Measurements from ENCODE around the gene AMIGO3.
"Not testable (repeated sequence)": the region's sequence is repeated elsewhere in the genome, so short reads cannot be mapped to it uniquely, and the experiment has no call there.

The AMIGO3 gene

DNA sequence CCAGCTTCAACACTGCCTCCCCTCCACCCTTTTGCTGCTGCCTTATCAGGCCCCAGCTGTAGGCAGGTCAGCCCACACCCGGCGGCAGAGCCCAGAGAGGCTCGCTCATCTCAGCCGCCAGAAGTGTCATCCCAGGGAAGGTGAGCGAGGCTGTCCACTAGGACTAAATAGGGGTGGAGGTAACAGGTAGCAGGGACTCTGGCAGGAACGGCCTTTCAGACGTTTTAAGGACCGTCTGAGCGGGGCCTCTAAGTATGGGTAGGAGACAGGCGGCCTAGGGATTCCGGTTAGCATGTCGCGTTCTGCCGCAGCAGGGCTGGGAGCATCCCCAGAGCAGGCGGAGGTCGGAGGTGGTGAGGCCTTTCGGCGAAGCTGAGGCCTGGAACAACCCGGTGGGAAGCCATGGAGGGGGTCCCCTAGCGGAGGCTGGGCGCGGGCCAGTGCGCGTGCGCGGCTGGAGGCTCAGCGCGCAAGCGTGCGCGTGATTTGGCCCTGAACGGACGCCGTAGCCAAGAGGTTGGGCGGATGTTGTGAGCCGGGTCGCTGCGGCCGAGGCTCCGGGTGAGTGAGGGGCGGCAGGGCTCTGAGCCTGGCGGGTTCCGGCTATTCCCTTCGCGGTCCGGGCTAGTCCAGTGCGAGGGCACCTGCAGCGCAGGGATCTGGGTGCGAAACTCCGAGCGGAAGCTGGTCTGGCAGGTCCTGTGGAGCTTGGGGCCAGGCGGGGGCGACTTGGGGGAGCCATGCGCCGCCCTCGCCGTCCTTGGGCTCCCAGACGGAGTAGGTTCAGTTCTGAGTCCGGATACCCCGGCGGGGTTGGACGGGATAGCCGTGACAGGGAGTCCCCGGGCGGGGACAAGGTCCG lies 30.2 kb downstream of the AMIGO3 start, which contains the start of the genes MST1 and RNF123:
Gene MST1 (minus strand): TSS at position 429 of the 862 bp plus-strand sequence. CDS start 783 bp downstream, outside the sequence.
Gene RNF123 (plus strand): TSS at position 512 of the 862 bp plus-strand sequence. CDS start 1,609 bp downstream, outside the sequence.
- no peak for TF ChIP-seq ZNF274 (IDR thresholded peaks at IDR 0.05; ENCODE audit: low read depth, low read length)
- H3K4me3 ChIP-seq (ENCODE audit: low read length), result peak within 1 kb of the TSS; percentile 83

- H3K4me3 ChIP-seq (ENCODE audit: low read length), result peak overlapping the region; percentile 83; the same call in 1 of the 2 replicates
Measured at GRCh38 chr3:49688338-49689045, 31.0 kb downstream of the AMIGO3 start.

GRCh38 chr3:49687424-49687795 lies 32.1 kb downstream of the AMIGO3 start:
- H3K4me3 ChIP-seq (ENCODE audit: low read length), result not testable (repeated sequence)

- not testable (repeated sequence) for H3K4me3 ChIP-seq (ENCODE audit: low read length)
Measured at GRCh38 chr3:49686769-49687423, 32.6 kb downstream of the AMIGO3 start.

DNA sequence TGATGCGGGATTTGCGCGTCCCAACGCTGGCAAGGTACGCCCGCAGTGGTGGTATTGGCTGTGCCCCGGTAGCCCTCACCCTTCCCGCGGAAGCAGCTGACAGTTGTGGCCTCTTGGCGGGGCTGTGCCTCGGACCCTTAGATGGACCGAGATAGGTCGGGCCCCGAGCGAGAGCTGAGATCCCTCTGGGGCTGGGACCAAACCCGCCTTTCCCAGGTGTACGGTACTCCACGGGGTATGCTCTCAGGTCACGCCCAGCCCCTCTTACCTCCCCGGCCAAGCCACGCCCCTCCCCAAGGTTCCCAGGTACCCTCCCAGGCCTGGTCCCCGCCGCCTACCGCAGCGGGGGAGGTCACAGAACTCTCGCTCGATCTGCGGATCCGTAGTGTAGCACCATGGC lies 33.1 kb downstream of the AMIGO3 start:
- H3K4me3 ChIP-seq (ENCODE audit: low read length), result not testable (repeated sequence)

GRCh38 chr3:49685846-49686245 lies 33.6 kb downstream of the AMIGO3 start:
- not testable (repeated sequence) for H3K4me3 ChIP-seq (ENCODE audit: low read length)

- H3K4me3 ChIP-seq (ENCODE audit: low read length), result not testable (repeated sequence)
Measured at GRCh38 chr3:49685103-49685502, 34.4 kb downstream of the AMIGO3 start.

DNA sequence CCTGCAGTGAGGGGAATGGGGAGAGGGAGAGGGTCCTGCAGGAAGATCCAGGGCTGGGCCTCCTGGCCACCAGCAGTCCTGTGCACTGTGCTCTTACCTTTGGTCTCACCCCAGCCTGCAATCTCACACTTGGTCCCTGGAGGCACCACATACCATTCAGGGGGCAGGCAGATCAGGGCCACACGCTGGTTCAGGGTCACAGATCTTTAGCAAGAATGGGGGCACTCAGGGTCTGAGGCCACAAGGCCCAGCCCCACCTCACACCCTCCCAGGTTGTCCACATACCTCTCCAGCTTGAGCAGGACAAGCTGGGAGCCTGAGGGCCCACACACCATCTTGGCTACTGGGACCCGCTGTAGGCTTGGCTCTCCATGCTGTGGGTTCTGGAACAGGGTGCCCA lies 35.0 kb downstream of the AMIGO3 start:
- not testable (repeated sequence) for H3K4me3 ChIP-seq (ENCODE audit: low read length)

DNA sequence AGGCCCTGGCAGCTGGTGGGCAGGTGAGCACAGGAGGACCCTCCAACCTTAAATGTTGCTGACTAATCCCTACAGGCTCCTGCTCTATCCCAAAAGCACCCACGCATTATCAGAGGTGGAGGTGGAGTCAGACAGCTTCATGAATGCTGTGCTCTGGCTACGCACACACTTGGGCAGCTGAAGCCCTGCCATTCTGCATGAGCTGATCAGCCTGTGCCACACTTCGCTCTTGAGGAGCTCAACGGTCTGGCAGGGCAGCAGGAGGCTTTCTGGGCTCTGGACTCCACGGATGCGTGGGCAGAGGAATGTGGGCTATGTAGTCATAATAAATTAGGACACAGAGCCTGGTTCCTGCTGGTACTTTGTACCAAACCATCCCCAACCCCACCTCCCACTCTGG lies 36.3 kb downstream of the AMIGO3 start:
- no peak overlapping the region for H3K4me3 ChIP-seq (ENCODE audit: low read length)
- TF ChIP-seq ZNF274 (IDR thresholded peaks at IDR 0.05; ENCODE audit: low read depth, low read length), result no peak

DNA sequence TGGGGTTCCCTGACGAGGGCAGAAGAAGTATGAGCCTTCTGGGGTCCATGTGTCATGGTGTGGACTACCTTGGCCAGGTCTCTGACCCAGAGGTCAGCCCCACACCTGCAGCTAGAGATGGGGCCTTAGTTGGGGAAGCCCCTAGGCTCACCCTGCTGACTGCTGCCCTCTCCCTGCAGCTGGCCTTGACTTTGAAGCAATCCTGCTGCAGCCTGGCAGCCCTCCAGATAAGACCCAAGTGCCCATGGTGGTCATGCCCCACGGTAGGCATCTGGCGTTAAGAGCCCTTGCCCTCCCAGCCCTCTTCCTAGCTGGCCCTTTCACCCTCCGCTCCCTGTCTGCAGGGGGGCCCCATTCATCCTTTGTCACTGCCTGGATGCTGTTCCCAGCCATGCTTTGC lies 37.9 kb downstream of the AMIGO3 start:
- TF ChIP-seq ZNF274 (IDR thresholded peaks at IDR 0.05; ENCODE audit: low read depth, low read length), result no peak
- no peak overlapping the region for H3K4me3 ChIP-seq (ENCODE audit: low read length)

GRCh38 chr3:49681232-49681522 lies 38.3 kb downstream of the AMIGO3 start:
- no peak for TF ChIP-seq ZNF274 (IDR thresholded peaks at IDR 0.05; ENCODE audit: low read depth, low read length)
- no peak overlapping the region for H3K4me3 ChIP-seq (ENCODE audit: low read length)

DNA sequence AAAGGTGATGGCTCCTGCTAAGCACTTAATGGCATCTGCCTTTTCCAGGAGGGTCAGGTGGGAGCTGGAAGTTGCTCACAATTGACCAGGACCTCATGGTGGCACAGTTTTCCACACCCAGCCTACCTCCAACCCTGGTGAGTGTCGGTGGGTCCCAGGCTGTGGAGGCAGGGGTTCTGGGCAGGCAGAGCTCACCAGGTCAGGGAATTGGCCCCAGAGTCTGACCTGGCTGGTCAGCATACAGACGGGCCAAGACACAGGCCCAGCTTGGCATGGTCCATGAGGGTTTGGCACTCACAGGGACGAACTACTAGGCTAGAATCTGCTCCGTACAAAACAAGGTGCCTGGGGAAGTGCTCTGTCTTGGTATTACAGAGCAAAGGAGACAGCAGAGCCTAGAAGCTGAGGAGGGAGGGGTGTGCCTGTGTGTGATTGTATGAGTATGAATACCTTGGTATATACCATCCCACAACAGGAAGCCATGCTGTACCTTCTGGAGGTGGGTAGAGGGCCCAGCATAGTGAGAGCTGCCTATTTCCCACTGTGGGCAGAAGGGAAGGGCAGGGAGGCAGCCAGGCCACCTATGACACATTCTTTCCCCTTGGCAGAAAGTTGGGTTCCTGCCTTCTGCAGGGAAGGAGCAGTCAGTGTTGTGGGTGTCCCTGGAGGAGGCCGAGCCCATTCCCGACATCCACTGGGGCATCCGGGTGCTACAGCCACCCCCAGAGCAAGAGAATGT lies 38.8 kb downstream of the AMIGO3 start:
- TF ChIP-seq ZNF274 (IDR thresholded peaks at IDR 0.05; ENCODE audit: low read depth, low read length), result no peak
- no peak overlapping the region for H3K4me3 ChIP-seq (ENCODE audit: low read length)

- H3K4me3 ChIP-seq (ENCODE audit: low read length), result no peak overlapping the region
- no peak for TF ChIP-seq ZNF274 (IDR thresholded peaks at IDR 0.05; ENCODE audit: low read depth, low read length)
Measured at GRCh38 chr3:49675912-49676311, 43.6 kb downstream of the AMIGO3 start.

GRCh38 chr3:49674497-49674983 lies 44.9 kb downstream of the AMIGO3 start:
- H3K4me3 ChIP-seq (ENCODE audit: low read length), result peak overlapping the region; percentile 75; the same call in 1 of the 2 replicates
- TF ChIP-seq ZNF274 (IDR thresholded peaks at IDR 0.05; ENCODE audit: low read depth, low read length), result no peak
